Esophagus squamous epithelium (tissue), 5 donors: ENCODE data around the gene ENOX1. TPM values are rescaled to one million over a fixed set of nuclear protein-coding genes. Genes with fewer than 3 reads are reported as not detected.

Experiments used
- DNase-seq: peaks from one replicate; lab custom pipeline; 2025; lab: John Stamatoyannopoulos, UW
- H3K27ac ChIP-seq, 4 donors: fragments of 200-600 bp; sonication (generic); one replicate each; pipeline ENCODE4 v1.5.1; 2016 to 2019; ENCODE audit warnings: mild to moderate bottlenecking in 1 of 4
- H3K27me3 ChIP-seq, 4 donors: fragments of 200-600 bp; sonication (generic); 1 replicate in 3 of 4; 2 replicates in 1 of 4; pipeline versions ENCODE4 v1.5.1 to v1.6.0; 2017 to 2021; ENCODE audit warnings: antibody characterized with exemption in 1 of 4
- H3K36me3 ChIP-seq, 3 donors: fragments of 200-600 bp; sonication (generic); one replicate each; pipeline ENCODE4 v1.5.1; 2016 to 2019
- H3K4me1 ChIP-seq, 3 donors: fragments of 200-600 bp; sonication (generic); one replicate each; pipeline ENCODE4 v1.5.1; 2017 to 2019
- H3K4me3 ChIP-seq, 4 donors: fragments of 200-600 bp; sonication (generic); 1 replicate in 3 of 4; 2 replicates in 1 of 4; pipeline ENCODE4 v1.5.1; 2016 to 2019; ENCODE audit warnings: mild to moderate bottlenecking in 2 of 4, moderate library complexity in 1 of 4
- H3K9me3 ChIP-seq, 3 donors: fragments of 200-600 bp; sonication (generic); one replicate each; pipeline ENCODE4 v1.5.1; 2016 to 2019
- POLR2A ChIP-seq, 4 donors: fragments of 450-650 bp; IDR thresholded peaks; one replicate each; pipeline ENCODE4 v1.6.1; 2017; ENCODE audit warnings: antibody characterized with exemption in 4 of 4, mild to moderate bottlenecking in 4 of 4, moderate library complexity in 3 of 4
- WGBS, 2 donors: methylation state at CpG; one replicate each; pipeline ENCODE4 v1.1.5; 2018; 5-methylcytosine and 5-hydroxymethylcytosine counted together
- intact Hi-C: fragments of 100-400 bp; cut with DNase I; formaldehyde crosslinking; loops from one replicate; pipeline ENCODE4 v1.15.0; 2022
- total RNA-seq, 4 donors: library from RNA; depleted of rRNA; stranded (reverse); fragments of >200 nt; gene quantifications; one replicate each; pipeline ENCODE4 v1.1.0, GENCODE V29; 2016
- TF ChIP-seq, protein P1 (sequence below), 6 experiments: fragments of 450-650 bp in 4 of 6; fragments of 200-600 bp in 2 of 6; sonication (generic) in 2 of 6; IDR thresholded peaks; one replicate each; pipeline ENCODE4 v1.5.1; 2016 to 2019; ENCODE audit warnings: antibody characterized with exemption in 6 of 6, mild to moderate bottlenecking in 4 of 6, moderate library complexity in 4 of 6
- donor health status: DM: yes; HTN: yes; CAD: no.

ENOX1 gene
- total RNA-seq, 4 donors from 2014 or later: 0.48 to 0.76 TPM; not detected in 2

DNA sequence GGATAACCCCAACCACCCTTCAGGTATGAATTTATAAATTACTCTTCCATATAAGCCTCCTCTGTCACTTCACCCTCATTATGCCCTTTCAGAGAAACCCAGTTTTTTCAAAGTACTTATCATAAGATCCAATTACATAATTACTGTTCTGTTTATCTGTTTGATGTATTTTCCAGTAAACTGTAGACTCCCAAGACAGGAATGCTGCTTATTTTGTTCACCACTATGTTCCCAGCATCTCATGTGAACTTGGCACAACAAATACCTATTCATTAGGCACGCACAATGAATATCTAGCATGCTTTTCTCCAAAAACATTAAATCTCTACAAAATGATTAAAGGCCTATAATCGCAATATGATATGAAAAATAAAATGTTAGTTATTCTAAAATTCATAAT is 13.2 kb downstream of the ENOX1 start:
- TF ChIP-seq POLR2A (IDR thresholded peaks at IDR 0.05): no peak
- TF ChIP-seq, protein P1, sequence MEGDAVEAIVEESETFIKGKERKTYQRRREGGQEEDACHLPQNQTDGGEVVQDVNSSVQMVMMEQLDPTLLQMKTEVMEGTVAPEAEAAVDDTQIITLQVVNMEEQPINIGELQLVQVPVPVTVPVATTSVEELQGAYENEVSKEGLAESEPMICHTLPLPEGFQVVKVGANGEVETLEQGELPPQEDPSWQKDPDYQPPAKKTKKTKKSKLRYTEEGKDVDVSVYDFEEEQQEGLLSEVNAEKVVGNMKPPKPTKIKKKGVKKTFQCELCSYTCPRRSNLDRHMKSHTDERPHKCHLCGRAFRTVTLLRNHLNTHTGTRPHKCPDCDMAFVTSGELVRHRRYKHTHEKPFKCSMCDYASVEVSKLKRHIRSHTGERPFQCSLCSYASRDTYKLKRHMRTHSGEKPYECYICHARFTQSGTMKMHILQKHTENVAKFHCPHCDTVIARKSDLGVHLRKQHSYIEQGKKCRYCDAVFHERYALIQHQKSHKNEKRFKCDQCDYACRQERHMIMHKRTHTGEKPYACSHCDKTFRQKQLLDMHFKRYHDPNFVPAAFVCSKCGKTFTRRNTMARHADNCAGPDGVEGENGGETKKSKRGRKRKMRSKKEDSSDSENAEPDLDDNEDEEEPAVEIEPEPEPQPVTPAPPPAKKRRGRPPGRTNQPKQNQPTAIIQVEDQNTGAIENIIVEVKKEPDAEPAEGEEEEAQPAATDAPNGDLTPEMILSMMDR (IDR thresholded peaks at IDR 0.05): no peak
- H3K27ac ChIP-seq: no peak overlapping the region
- 76 to 77% methylated on average over 2 of the region's 2 CpGs for WGBS, 2 donors
- H3K4me1 ChIP-seq: no peaks in the 10 kb centered on the region
- no peaks in the 10 kb centered on the region for H3K9me3 ChIP-seq
- H3K27me3 ChIP-seq: no peaks in the 10 kb centered on the region
- DNase-seq: no peak
- intact Hi-C loops: no loop called here
- no peak overlapping the region for H3K4me3 ChIP-seq
- H3K36me3 ChIP-seq: no peaks in the 10 kb centered on the region

- Histone ChIP-seq H3K36me3 (no peaks in the 10 kb centered on the region), H3K27ac (no peak overlapping the region), H3K4me1 (peaks cover 0 to 11% (median 0%) of the 10 kb centered on the region in 3 donors), H3K9me3 (no peaks in the 10 kb centered on the region), H3K4me3 (no peak overlapping the region), H3K27me3 (peaks cover 0 to 3% (median 0%) of the 10 kb centered on the region in 4 donors)
- TF ChIP-seq POLR2A (IDR thresholded peaks at IDR 0.05): no peak
- TF ChIP-seq, protein P1 (IDR thresholded peaks at IDR 0.05): no peak
- intact Hi-C loops: no loop called here
- DNase-seq: no peak
- 56 to 77% methylated on average over 3 of the region's 3 CpGs for WGBS, 2 donors
These were observed 15.9 kb downstream of the ENOX1 start for GRCh38 chr13:43770871-43771270.

DNA sequence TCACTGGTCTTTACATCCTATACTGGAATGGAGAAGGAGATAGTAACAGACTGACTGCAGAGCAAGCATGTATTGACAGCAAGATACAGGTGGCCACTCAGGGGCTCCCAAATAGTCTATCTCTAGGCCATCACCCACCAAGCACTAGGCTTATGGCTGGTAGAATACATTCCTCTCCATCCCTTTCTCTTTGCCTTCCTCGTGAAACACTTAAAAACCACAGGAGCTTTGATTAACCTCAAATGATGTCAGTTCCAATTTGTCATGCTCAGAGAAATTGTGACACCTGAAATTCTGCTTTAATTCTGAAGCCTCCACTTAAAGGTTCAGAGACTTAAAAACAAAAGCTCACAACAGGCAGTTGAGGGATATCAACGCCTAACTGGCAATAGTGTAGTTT is 17.2 kb downstream of the ENOX1 start:
- Histone ChIP-seq H3K4me1 (peaks cover 0 to 11% (median 0%) of the 10 kb centered on the region in 3 donors), H3K27ac (no peak overlapping the region), H3K4me3 (no peak overlapping the region), H3K36me3 (no peaks in the 10 kb centered on the region), H3K27me3 (peaks cover 0 to 3% (median 0%) of the 10 kb centered on the region in 4 donors), H3K9me3 (no peaks in the 10 kb centered on the region)
- WGBS, 2 donors: 75% methylated on average over 2 of the region's 2 CpGs
- intact Hi-C loops: no loop called here
- TF ChIP-seq, protein P1 (IDR thresholded peaks at IDR 0.05): no peak
- TF ChIP-seq POLR2A (IDR thresholded peaks at IDR 0.05): no peak
- no peak for DNase-seq

- TF ChIP-seq POLR2A (IDR thresholded peaks at IDR 0.05): no peak
- TF ChIP-seq, protein P1 (IDR thresholded peaks at IDR 0.05): no peak
- Histone ChIP-seq H3K27me3 (peaks cover 0 to 3% (median 0%) of the 10 kb centered on the region in 4 donors), H3K4me3 (no peak overlapping the region), H3K4me1 (peaks cover 0 to 11% (median 0%) of the 10 kb centered on the region in 3 donors), H3K27ac (peak overlapping the region in 1 of 4 donors; percentile 11), H3K9me3 (no peaks in the 10 kb centered on the region), H3K36me3 (no peaks in the 10 kb centered on the region)
- no peak for DNase-seq
- 36 to 53% methylated on average over 1 to 2 of the region's 2 CpGs for WGBS, 2 donors
- intact Hi-C loops: no loop called here
These were observed 19.3 kb downstream of the ENOX1 start for GRCh38 chr13:43767341-43767931.

DNA sequence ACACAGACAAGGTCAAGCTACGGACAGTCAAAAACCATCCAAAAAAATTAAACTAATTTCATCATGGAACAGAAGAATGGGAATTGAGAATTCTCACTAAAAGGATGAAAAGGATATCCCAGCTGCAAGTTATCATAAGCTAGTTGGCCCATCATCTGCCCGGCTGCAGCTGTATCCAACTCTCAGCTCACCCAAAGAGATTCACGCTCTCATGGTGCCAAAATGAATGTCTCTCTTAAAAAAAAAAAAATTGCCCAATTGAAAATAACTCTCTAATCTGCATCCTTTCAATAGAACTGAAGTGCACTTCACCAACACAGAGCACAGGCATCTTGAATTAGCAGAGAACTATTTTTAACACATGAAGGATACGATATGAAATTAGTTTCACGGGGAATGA is 20.0 kb downstream of the ENOX1 start:
- no peak overlapping the region for H3K4me3 ChIP-seq
- no peaks in the 10 kb centered on the region for H3K36me3 ChIP-seq
- H3K27ac ChIP-seq: no peak overlapping the region
- DNase-seq: no peak
- WGBS, 2 donors: 51 to 56% methylated on average over 5 of the region's 5 CpGs
- intact Hi-C loops: no loop called here
- H3K27me3 ChIP-seq: peaks cover 0 to 3% (median 0%) of the 10 kb centered on the region in 4 donors
- TF ChIP-seq POLR2A (IDR thresholded peaks at IDR 0.05): no peak
- TF ChIP-seq, protein P1 (IDR thresholded peaks at IDR 0.05): no peak
- H3K4me1 ChIP-seq: peaks cover 0 to 11% (median 0%) of the 10 kb centered on the region in 3 donors
- H3K9me3 ChIP-seq: no peaks in the 10 kb centered on the region
